OCI-LY1 (cell line): ENCODE results near the gene RUNX1.

Experiments
- H2AFZ ChIP-seq: fragments of 200-600 bp; sonication (generic), shearing (Covaris generic); 2 replicates; pipeline ENCODE4 v1.6.0; 2014; ENCODE audit warnings: antibody characterized with exemption, mild to moderate bottlenecking, low read length
- H3F3A ChIP-seq: fragments of 200-600 bp; sonication (generic), shearing (Covaris generic); 2 replicates; pipeline ENCODE4 v1.6.0; 2014; ENCODE audit warnings: mild to moderate bottlenecking, antibody characterized with exemption, low read length, moderate library complexity; ENCODE audit not compliant: insufficient read depth
- H3K27ac ChIP-seq: fragments of 200-600 bp; sonication (generic); 2 replicates; pipeline ENCODE4 v1.5.1; 2014; ENCODE audit warnings: low read length, mixed run types, mild to moderate bottlenecking, low read depth; ENCODE audit not compliant: poor library complexity, severe bottlenecking
- H3K27me3 ChIP-seq: fragments of 200-600 bp; sonication (generic); 2 replicates; pipeline ENCODE4 v1.6.0; 2014; ENCODE audit warnings: antibody characterized with exemption, mild to moderate bottlenecking, low read length, moderate library complexity; ENCODE audit not compliant: insufficient read depth
- H3K36me3 ChIP-seq: fragments of 200-600 bp; sonication (generic); 2 replicates; pipeline ENCODE4 v1.6.1; 2014; ENCODE audit warnings: mild to moderate bottlenecking, antibody characterized with exemption, low read length, moderate library complexity, mixed read lengths; ENCODE audit not compliant: insufficient read depth
- H3K4me1 ChIP-seq: fragments of 200-600 bp; sonication (generic); 2 replicates; pipeline ENCODE4 v1.5.1; 2014; ENCODE audit warnings: mild to moderate bottlenecking, low read length, moderate library complexity; ENCODE audit not compliant: insufficient read depth, severe bottlenecking
- H3K4me2 ChIP-seq: fragments of 200-600 bp; sonication (generic), shearing (Covaris generic); 2 replicates; pipeline ENCODE4 v1.6.1; 2014; ENCODE audit warnings: low read length
- H3K4me3 ChIP-seq: fragments of 200-600 bp; sonication (generic); 2 replicates; pipeline ENCODE4 v1.5.1; 2014; ENCODE audit warnings: low read length, low read depth, mild to moderate bottlenecking, mixed read lengths; ENCODE audit not compliant: poor library complexity, severe bottlenecking
- H3K79me2 ChIP-seq: fragments of 200-600 bp; shearing (Covaris generic); 2 replicates; pipeline ENCODE4 v1.6.1; 2016; ENCODE audit warnings: mixed run types, low read length, mixed read lengths; ENCODE audit not compliant: insufficient read depth
- H3K9ac ChIP-seq: fragments of 200-600 bp; sonication (generic), shearing (Covaris generic); 2 replicates; pipeline ENCODE4 v1.6.1; 2014; ENCODE audit warnings: mild to moderate bottlenecking, low read length, mixed read lengths
- H3K9me2 ChIP-seq: fragments of 200-600 bp; sonication (generic), shearing (Covaris generic); 2 replicates; pipeline ENCODE4 v1.6.1; 2014; ENCODE audit warnings: low read depth, mild to moderate bottlenecking, low read length, mixed read lengths
- H3K9me3 ChIP-seq: fragments of 200-600 bp; shearing (Covaris generic); 2 replicates; pipeline ENCODE4 v1.6.1; 2014; ENCODE audit warnings: low read length, mixed read lengths
- H4K20me1 ChIP-seq: fragments of 200-600 bp; sonication (generic), shearing (Covaris generic); 2 replicates; pipeline ENCODE4 v1.6.0; 2016; ENCODE audit warnings: mild to moderate bottlenecking, low read length; ENCODE audit not compliant: insufficient read depth
- CTCF ChIP-seq: fragments of 200-600 bp; sonication (generic), shearing (Covaris generic); IDR thresholded peaks from 2 replicates; pipeline ENCODE4 v1.5.1; 2017; ENCODE audit warnings: mild to moderate bottlenecking, antibody characterized with exemption, low read length, moderate library complexity, mixed read lengths
- EZH2 ChIP-seq: fragments of 200-600 bp; sonication (generic), shearing (Covaris generic); IDR thresholded peaks from 2 replicates; pipeline ENCODE4 v1.8.0; 2017; ENCODE audit warnings: borderline replicate concordance, mixed run types, mild to moderate bottlenecking, antibody characterized with exemption, low read length, moderate library complexity, mixed read lengths

RUNX1 gene

GRCh38 chr21:34857874-34858273, 191.2 kb downstream of the RUNX1 start:
- no peaks in the 10 kb centered on the region for H3K9me2 ChIP-seq
- no peaks in the 10 kb centered on the region for H3F3A ChIP-seq
- peak overlapping the region; percentile 80 for H3K27ac ChIP-seq
- H2AFZ ChIP-seq = no peak overlapping the region
- peak overlapping the region; percentile 20; the same call in 1 of the 2 replicates for H3K4me2 ChIP-seq
- H3K79me2 ChIP-seq = no peaks in the 10 kb centered on the region
- TF ChIP-seq CTCF (peak; percentile 40; the same call in 1 of the 2 replicates), EZH2 (no peak)
- no peaks in the 10 kb centered on the region for H3K27me3 ChIP-seq
- no peak overlapping the region for H3K4me3 ChIP-seq
- H3K9ac ChIP-seq = peak overlapping the region; percentile 9; the same call in 1 of the 2 replicates
- H4K20me1 ChIP-seq = no peaks in the 10 kb centered on the region
- no peaks in the 10 kb centered on the region for H3K9me3 ChIP-seq
- H3K4me1 ChIP-seq = peaks cover 25% of the 10 kb centered on the region
- H3K36me3 ChIP-seq = peaks cover 82% of the 10 kb centered on the region

GRCh38 chr21:34857122-34857713, 191.9 kb downstream of the RUNX1 start:
- no peaks in the 10 kb centered on the region for H3K27me3 ChIP-seq
- H3K79me2 ChIP-seq = no peaks in the 10 kb centered on the region
- TF ChIP-seq EZH2 (no peak), CTCF (no peak)
- peak overlapping the region; percentile 9; the same call in 1 of the 2 replicates for H3K9ac ChIP-seq
- H4K20me1 ChIP-seq = no peaks in the 10 kb centered on the region
- H3K36me3 ChIP-seq = peaks cover 82% of the 10 kb centered on the region
- H3K4me1 ChIP-seq = peaks cover 25% of the 10 kb centered on the region
- H3K9me2 ChIP-seq = no peaks in the 10 kb centered on the region
- H3K4me2 ChIP-seq = peak overlapping the region; percentile 20; the same call in 1 of the 2 replicates
- H3K9me3 ChIP-seq = no peaks in the 10 kb centered on the region
- no peaks in the 10 kb centered on the region for H3F3A ChIP-seq
- H2AFZ ChIP-seq = no peak overlapping the region
- peak overlapping the region; percentile 80 for H3K27ac ChIP-seq
- no peak overlapping the region for H3K4me3 ChIP-seq

- TF ChIP-seq EZH2 (no peak), CTCF (no peak)
- H3K27me3 ChIP-seq = no peaks in the 10 kb centered on the region
- no peak overlapping the region for H2AFZ ChIP-seq
- H3K27ac ChIP-seq = no peak overlapping the region
- H3F3A ChIP-seq = no peaks in the 10 kb centered on the region
- H3K4me1 ChIP-seq = peaks cover 8% of the 10 kb centered on the region
- no peak overlapping the region for H3K4me2 ChIP-seq
- peaks cover 80% of the 10 kb centered on the region for H3K36me3 ChIP-seq
- H3K9ac ChIP-seq = no peak overlapping the region
- no peaks in the 10 kb centered on the region for H3K9me3 ChIP-seq
- H4K20me1 ChIP-seq = no peaks in the 10 kb centered on the region
- H3K79me2 ChIP-seq = no peaks in the 10 kb centered on the region
- H3K9me2 ChIP-seq = no peaks in the 10 kb centered on the region
- no peak overlapping the region for H3K4me3 ChIP-seq
Observed at GRCh38 chr21:34852448-34852847, 196.7 kb downstream of the RUNX1 start.
